Endodermal cell (in vitro differentiated cells): ENCODE data around the gene PLAA. TPM values are rescaled to one million over a fixed set of nuclear protein-coding genes. Genes with fewer than 3 reads are reported as not detected.

ENCODE experiments used
- DNase-seq: peaks from one replicate; pipeline ENCODE4 v3.0.0-alpha.2; 2017
- H3K27ac ChIP-seq: 2 replicates; pipeline ENCODE4 v1.5.1; 2013; ENCODE audit warnings: mild to moderate bottlenecking, low read depth, low read length, moderate library complexity
- H3K27me3 ChIP-seq: 2 replicates; pipeline ENCODE4 v1.6.1; 2013; ENCODE audit warnings: mild to moderate bottlenecking, low read length, moderate library complexity; ENCODE audit not compliant: insufficient read depth, control insufficient read depth, poor library complexity, severe bottlenecking
- H3K36me3 ChIP-seq: 2 replicates; pipeline ENCODE4 v1.7.0; 2013; ENCODE audit warnings: mild to moderate bottlenecking, low read length, moderate library complexity; ENCODE audit not compliant: control insufficient read depth, insufficient read depth
- H3K4me1 ChIP-seq: one replicate; pipeline ENCODE4 v1.7.0; 2013; ENCODE audit warnings: low read length; ENCODE audit not compliant: control insufficient read depth, insufficient read depth
- H3K4me3 ChIP-seq: 2 replicates; pipeline ENCODE4 v1.5.1; 2013; ENCODE audit warnings: mild to moderate bottlenecking, low read length, moderate library complexity
- H3K9ac ChIP-seq: 2 replicates; pipeline ENCODE4 v1.6.1; 2013; ENCODE audit warnings: mild to moderate bottlenecking, low read length, moderate library complexity; ENCODE audit not compliant: poor library complexity, severe bottlenecking; ENCODE audit errors: extremely low read depth
- H3K9me3 ChIP-seq: 2 replicates; pipeline ENCODE4 v1.6.1; 2013; ENCODE audit warnings: mild to moderate bottlenecking, low read length, moderate library complexity; ENCODE audit not compliant: control insufficient read depth
- H3K27ac Mint-ChIP-seq: 2 replicates; pipeline ENCODE4 v1.8.0; 2020; ENCODE audit warnings: mixed read lengths
- H3K27me3 Mint-ChIP-seq: 2 replicates; pipeline ENCODE4 v1.8.0; 2021; ENCODE audit warnings: mild to moderate bottlenecking, mixed read lengths; ENCODE audit not compliant: insufficient read depth
- H3K36me3 Mint-ChIP-seq: 2 replicates; pipeline ENCODE4 v1.8.0; 2020; ENCODE audit warnings: low read depth, mixed read lengths
- H3K4me1 Mint-ChIP-seq: 2 replicates; pipeline ENCODE4 v1.8.0; 2020; ENCODE audit warnings: mixed read lengths
- H3K4me3 Mint-ChIP-seq: 2 replicates; pipeline ENCODE4 v1.8.0; 2020; ENCODE audit warnings: mild to moderate bottlenecking, moderate library complexity, mixed read lengths
- H3K9me3 Mint-ChIP-seq: 2 replicates; pipeline ENCODE4 v1.8.0; 2020; ENCODE audit warnings: mild to moderate bottlenecking, mixed read lengths
- WGBS, 2 experiments: methylation state at CpG; one replicate each; pipeline versions ENCODE4 v1.1.5 to v1.1.7; 2013; ENCODE audit warnings: missing lambda C conversion rate in 2 of 2, mixed read lengths in 1 of 2; ENCODE audit not compliant: insufficient coverage in 1 of 2, insufficient read length in 1 of 2; 5-methylcytosine and 5-hydroxymethylcytosine counted together
- long read RNA-seq, 4 experiments: library from polyadenylated mRNA in 2 of 4; library from RNA in 1 of 4; library from capped mRNA in 1 of 4; stranded (forward) in 3 of 4; unstranded in 1 of 4; transcript quantifications; one replicate each; pipeline ENCODE4 v2.0.0, GENCODE V29; 2020 to 2021; ENCODE audit warnings: inconsistent platforms in 1 of 4
- polyA plus RNA-seq, 2 experiments: library from polyadenylated mRNA; stranded (reverse); fragments of 50-300 nt; gene quantifications; one replicate each; pipeline ENCODE4 v1.2.3, GENCODE V29; 2013
- total RNA-seq, 2 donors: library from RNA; stranded (reverse); fragmentation: NEBNext Ultra II Directional in 1 of 2; extraction: Animal tissue kit (Norgen Biotek cat#: 25700) in 1 of 2; gene quantifications; 2 replicates in 1 of 2; 3 replicates in 1 of 2; pipeline ENCODE4 v1.2.1, GENCODE V29; 2021
- TF ChIP-seq, protein P1 (sequence below): fragments of 200-600 bp; sonication (generic); conservative IDR thresholded peaks from 2 replicates; pipeline ENCODE4 v1.5.0; 2021; ENCODE audit warnings: antibody characterized with exemption, mild to moderate bottlenecking

The PLAA gene
- total RNA-seq, result 10 to 100 TPM; 41.3 to 49.8 TPM
- polyA plus RNA-seq (2013, experiment 1 of 2), result 37.7 TPM
- 36.6 TPM for polyA plus RNA-seq (2013, experiment 2 of 2)
- long read RNA-seq, experiment 1, full-length matches to known transcripts, result 8 of 21 reads
- long read RNA-seq, experiment 1, partial matches to known transcripts, result 6 of 21 reads
- long read RNA-seq, experiment 1, other reads (novel, unspliced or antisense), result 7 of 21 reads
- long read RNA-seq, experiment 2, full-length matches to known transcripts, result 58 of 104 reads
- long read RNA-seq, experiment 2, partial matches to known transcripts, result 13 of 104 reads
- long read RNA-seq, experiment 2, other reads (novel, unspliced or antisense), result 33 of 104 reads
- long read RNA-seq, experiment 3, full-length matches to known transcripts, result 318 of 421 reads
- long read RNA-seq, experiment 3, partial matches to known transcripts, result 20 of 421 reads
- long read RNA-seq, experiment 3, other reads (novel, unspliced or antisense), result 83 of 421 reads
- long read RNA-seq, experiment 4, full-length matches to known transcripts, result 14 of 36 reads
- long read RNA-seq, experiment 4, partial matches to known transcripts, result 15 of 36 reads
- long read RNA-seq, experiment 4, other reads (novel, unspliced or antisense), result 7 of 36 reads

GRCh38 chr9:26946753-26947727 lies at the start of gene PLAA:
Gene PLAA (minus strand): TSS chr9:26947242. CDS start chr9:26947045, 197 bp downstream.
- Histone ChIP-seq H3K4me1 (no peaks in the 10 kb centered on the region), H3K27ac (peak within 1 kb of the TSS; percentile 93), H3K4me3 (peak within 1 kb of the TSS; percentile 99), H3K27me3 (no peaks in the 10 kb centered on the region), H3K9me3 (no peaks in the 10 kb centered on the region), H3K9ac (peak within 1 kb of the TSS; percentile 97), H3K36me3 (peaks cover 7% of the 10 kb centered on the region)
- TF ChIP-seq, protein P1, sequence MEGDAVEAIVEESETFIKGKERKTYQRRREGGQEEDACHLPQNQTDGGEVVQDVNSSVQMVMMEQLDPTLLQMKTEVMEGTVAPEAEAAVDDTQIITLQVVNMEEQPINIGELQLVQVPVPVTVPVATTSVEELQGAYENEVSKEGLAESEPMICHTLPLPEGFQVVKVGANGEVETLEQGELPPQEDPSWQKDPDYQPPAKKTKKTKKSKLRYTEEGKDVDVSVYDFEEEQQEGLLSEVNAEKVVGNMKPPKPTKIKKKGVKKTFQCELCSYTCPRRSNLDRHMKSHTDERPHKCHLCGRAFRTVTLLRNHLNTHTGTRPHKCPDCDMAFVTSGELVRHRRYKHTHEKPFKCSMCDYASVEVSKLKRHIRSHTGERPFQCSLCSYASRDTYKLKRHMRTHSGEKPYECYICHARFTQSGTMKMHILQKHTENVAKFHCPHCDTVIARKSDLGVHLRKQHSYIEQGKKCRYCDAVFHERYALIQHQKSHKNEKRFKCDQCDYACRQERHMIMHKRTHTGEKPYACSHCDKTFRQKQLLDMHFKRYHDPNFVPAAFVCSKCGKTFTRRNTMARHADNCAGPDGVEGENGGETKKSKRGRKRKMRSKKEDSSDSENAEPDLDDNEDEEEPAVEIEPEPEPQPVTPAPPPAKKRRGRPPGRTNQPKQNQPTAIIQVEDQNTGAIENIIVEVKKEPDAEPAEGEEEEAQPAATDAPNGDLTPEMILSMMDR, result peak; percentile 48
- H3K27ac Mint-ChIP-seq, result peak within 1 kb of the TSS; percentile 100
- peak; percentile 97 for DNase-seq
- no peaks in the 10 kb centered on the region for H3K9me3 Mint-ChIP-seq
- WGBS, 2 experiments, result 0 to 1% methylated on average over 48 to 76 of the region's 76 CpGs
- H3K27me3 Mint-ChIP-seq, result no peaks in the 10 kb centered on the region
- H3K36me3 Mint-ChIP-seq, result peaks cover 8% of the 10 kb centered on the region
- peak within 1 kb of the TSS; percentile 91 for H3K4me3 Mint-ChIP-seq
- peaks cover 15% of the 10 kb centered on the region for H3K4me1 Mint-ChIP-seq

- no peak overlapping the region for H3K27ac ChIP-seq
- H3K4me3 ChIP-seq, result no peak overlapping the region
- 96% methylated on average over 2 of the region's 2 CpGs; no CpG with 5 or more reads in 1 of the 2 experiments for WGBS, 2 experiments
- H3K9ac ChIP-seq, result no peak overlapping the region
- no peak for DNase-seq
- H3K27ac Mint-ChIP-seq, result no peak overlapping the region
- H3K4me1 Mint-ChIP-seq, result no peaks in the 10 kb centered on the region
- H3K9me3 ChIP-seq, result no peaks in the 10 kb centered on the region
- TF ChIP-seq, protein P1, result no peak
- H3K36me3 Mint-ChIP-seq, result peaks cover 3% of the 10 kb centered on the region
- peaks cover 3% of the 10 kb centered on the region for H3K36me3 ChIP-seq
- no peaks in the 10 kb centered on the region for H3K27me3 Mint-ChIP-seq
- no peaks in the 10 kb centered on the region for H3K9me3 Mint-ChIP-seq
- H3K4me3 Mint-ChIP-seq, result no peak overlapping the region
- no peaks in the 10 kb centered on the region for H3K4me1 ChIP-seq
- no peaks in the 10 kb centered on the region for H3K27me3 ChIP-seq
These were observed 48.8 kb upstream of the PLAA start for GRCh38 chr9:26995810-26996209.

- Mint-ChIP-seq H3K27ac (no peak overlapping the region), H3K4me3 (no peak overlapping the region), H3K9me3 (no peaks in the 10 kb centered on the region), H3K36me3 (peaks cover 19% of the 10 kb centered on the region), H3K27me3 (no peaks in the 10 kb centered on the region), H3K4me1 (peaks cover 2% of the 10 kb centered on the region)
- Histone ChIP-seq H3K27ac (no peak overlapping the region), H3K9me3 (no peaks in the 10 kb centered on the region), H3K4me3 (no peak overlapping the region), H3K27me3 (no peaks in the 10 kb centered on the region), H3K36me3 (peaks cover 12% of the 10 kb centered on the region), H3K9ac (no peak overlapping the region), H3K4me1 (no peaks in the 10 kb centered on the region)
- WGBS, 2 experiments, result 91% methylated on average over 1 of the region's 1 CpG; no CpG with 5 or more reads in 1 of the 2 experiments
- no peak for DNase-seq
- TF ChIP-seq, protein P1, result no peak
These were observed 36.3 kb upstream of the PLAA start for GRCh38 chr9:26983340-26983739.
